Pancreas (tissue), 10 donors: Measurements from ENCODE around the gene HIVEP1. TPM values are rescaled to one million over a fixed set of nuclear protein-coding genes. Genes with fewer than 3 reads are reported as not detected.

Source experiments
- ATAC-seq, 4 donors: fragments of 200-7000 bp; cut with Tn5 transposase; one replicate each; pipeline versions ENCODE4 v1.8.0 to v1.9.1; 2020; ENCODE audit warnings: mild to moderate bottlenecking in 4 of 4, moderate library complexity in 4 of 4
- DNase-seq, 6 donors: peaks; one replicate each; pipeline ENCODE4 v3.0.0-alpha.2; 2020
- FAIRE-seq: peaks from 2 replicates; lab custom pipeline; 2012; peaks lifted over from hg19 to GRCh38; lab: Jason Lieb, UNC
- H3K27ac ChIP-seq, 4 donors: fragments of 200-600 bp; sonication (generic); 1 replicate in 3 of 4; 2 replicates in 1 of 4; pipeline versions ENCODE4 v1.5.0 to v1.8.0; 2020
- H3K27me3 ChIP-seq, 4 donors: fragments of 200-600 bp; one replicate each; pipeline ENCODE4 v1.8.0; 2021
- H3K36me3 ChIP-seq, 3 donors: fragments of 200-600 bp; sonication (generic) in 1 of 3; one replicate each; pipeline versions ENCODE4 v1.5.0 to v1.8.0; 2020 to 2021
- H3K4me1 ChIP-seq, 3 donors: fragments of 200-600 bp; one replicate each; pipeline ENCODE4 v1.8.0; 2021
- H3K4me3 ChIP-seq, 4 donors: fragments of 200-600 bp; sonication (generic) in 2 of 4; one replicate each; pipeline versions ENCODE4 v1.5.0 to v1.8.0; 2020 to 2021
- H3K9me3 ChIP-seq, 4 donors: fragments of 200-600 bp; one replicate each; pipeline ENCODE4 v1.8.0; 2021
- CTCF ChIP-seq, 4 donors: fragments of 200-600 bp; sonication (generic) in 3 of 4; IDR thresholded peaks; one replicate each; pipeline versions ENCODE4 v1.5.0 to v1.8.0; 2021; ENCODE audit warnings: antibody characterized with exemption in 4 of 4
- WGBS, 2 donors: extraction: QIAGEN DNeasy Blood & Tissue Kit; methylation state at CpG; one replicate each; pipeline ENCODE4 v1.1.7; 2013; 5-methylcytosine and 5-hydroxymethylcytosine counted together
- intact Hi-C, 3 donors: fragments of 100-400 bp; cut with DNase I; formaldehyde crosslinking; loops; one replicate each; pipeline versions ENCODE4 v1.11.1 to v1.14.2; 2022
- polyA plus RNA-seq, 2 donors: library from polyadenylated mRNA; stranded (reverse); fragments of 200-250 nt; gene quantifications; one replicate each; pipeline ENCODE4 v1.2.3, GENCODE V29; 2013
- total RNA-seq, 6 donors: library from RNA; stranded (reverse); fragmentation: NEBNext Ultra II Directional in 4 of 6; extraction: Animal tissue kit (Norgen Biotek cat#: 25700) in 4 of 6; gene quantifications; one replicate each; pipeline versions ENCODE4 v1.2.1 to v1.2.4, GENCODE V29; 2021 to 2023
- donor health status: healthy with polysubstance abuse.
- donor health status: DM: no; HTN: no; CAD: no; lungs with moderate emphysema.
- donor health status: DM: no; HTN: no; CAD: no.
- donor health status: control.
- donor health status: control.
- donor health status: Bipolar disorder and iron deficiency.
- donor health status: DM: yes; HTN: yes; CAD: no.
- donor health status: DM: no; HTN: no; CAD: no.
- donor health status: DM: no; HTN: no; CAD: no.
- donor health status: DM: yes; HTN: yes; CAD: no.

Gene HIVEP1
- total and polyA plus RNA-seq, 8 donors: 3.8 to 17.7 (median 9.2) TPM

GRCh38 chr6:12032783-12033573, 20.9 kb downstream of the HIVEP1 start:
- Histone ChIP-seq H3K27ac (no peak overlapping the region), H3K4me1 (peaks cover 7 to 18% (median 16%) of the 10 kb centered on the region in 3 donors), H3K4me3 (no peak overlapping the region), H3K27me3 (no peaks in the 10 kb centered on the region), H3K9me3 (no peaks in the 10 kb centered on the region), H3K36me3 (no peaks in the 10 kb centered on the region)
- FAIRE-seq (no peak), ATAC-seq (no peak), DNase-seq (no peak)
- WGBS, 2 donors: 58 to 65% methylated on average over 8 of the region's 8 CpGs
- no peak for TF ChIP-seq CTCF (IDR thresholded peaks at IDR 0.05)
- intact Hi-C loops: no loop called here

GRCh38 chr6:12033770-12034169, 21.7 kb downstream of the HIVEP1 start:
- peak; percentile 47 to 80 (median 66) for ATAC-seq
- FAIRE-seq: no peak
- peaks cover 7 to 18% (median 16%) of the 10 kb centered on the region in 3 donors for H3K4me1 ChIP-seq
- 16 to 18% methylated on average over 4 of the region's 4 CpGs for WGBS, 2 donors
- intact Hi-C loops: no loop called here
- no peaks in the 10 kb centered on the region for H3K36me3 ChIP-seq
- no peak for DNase-seq
- no peak for TF ChIP-seq CTCF (IDR thresholded peaks at IDR 0.05)
- no peaks in the 10 kb centered on the region for H3K9me3 ChIP-seq
- no peaks in the 10 kb centered on the region for H3K27me3 ChIP-seq
- H3K4me3 ChIP-seq: no peak overlapping the region
- H3K27ac ChIP-seq: peak overlapping the region in 1 of 4 donors; percentile 11

- peak; percentile 86 to 93 (median 92) for ATAC-seq
- H3K4me3 ChIP-seq: no peak overlapping the region
- no peak for FAIRE-seq
- peak in 1 of 6 donors; percentile 57 for DNase-seq
- H3K27me3 ChIP-seq: no peaks in the 10 kb centered on the region
- H3K36me3 ChIP-seq: no peaks in the 10 kb centered on the region
- no peaks in the 10 kb centered on the region for H3K9me3 ChIP-seq
- peak overlapping the region in 1 of 4 donors; percentile 31 for H3K27ac ChIP-seq
- H3K4me1 ChIP-seq: peaks cover 7 to 18% (median 16%) of the 10 kb centered on the region in 3 donors
- TF ChIP-seq CTCF (IDR thresholded peaks at IDR 0.05): no peak
- intact Hi-C loops: no loop called here
- 25% methylated on average over 3 of the region's 3 CpGs for WGBS, 2 donors
Observed at GRCh38 chr6:12034349-12034748, 22.2 kb downstream of the HIVEP1 start.

- peaks cover 7 to 18% (median 16%) of the 10 kb centered on the region in 3 donors for H3K4me1 ChIP-seq
- peak overlapping the region in 1 of 4 donors; percentile 31 for H3K27ac ChIP-seq
- H3K27me3 ChIP-seq: no peaks in the 10 kb centered on the region
- FAIRE-seq (no peak), ATAC-seq (peak; percentile 71 to 74 (median 73)), DNase-seq (no peak)
- TF ChIP-seq CTCF (IDR thresholded peaks at IDR 0.05): no peak
- H3K9me3 ChIP-seq: no peaks in the 10 kb centered on the region
- no peaks in the 10 kb centered on the region for H3K36me3 ChIP-seq
- H3K4me3 ChIP-seq: no peak overlapping the region
- 35 to 44% methylated on average over 5 of the region's 5 CpGs for WGBS, 2 donors
- intact Hi-C loops: no loop called here
Observed at GRCh38 chr6:12034837-12035236, 22.7 kb downstream of the HIVEP1 start.

- H3K36me3 ChIP-seq: no peaks in the 10 kb centered on the region
- intact Hi-C loops: no loop called here
- no peak for DNase-seq
- FAIRE-seq: no peak
- no peak overlapping the region for H3K4me3 ChIP-seq
- H3K9me3 ChIP-seq: no peaks in the 10 kb centered on the region
- TF ChIP-seq CTCF (IDR thresholded peaks at IDR 0.05): no peak
- ATAC-seq: no peak
- H3K4me1 ChIP-seq: peaks cover 7 to 18% (median 16%) of the 10 kb centered on the region in 3 donors
- 90 to 91% methylated on average over 8 of the region's 8 CpGs for WGBS, 2 donors
- H3K27ac ChIP-seq: no peak overlapping the region
- no peaks in the 10 kb centered on the region for H3K27me3 ChIP-seq
Observed at GRCh38 chr6:12036766-12037165, 24.7 kb downstream of the HIVEP1 start.
